Body of pancreas (tissue), 4 donors: ENCODE measurements around the gene MMP17. TPM values are rescaled to one million over a fixed set of nuclear protein-coding genes. Genes with fewer than 3 reads are reported as not detected.

ENCODE experiments used
- ATAC-seq: fragments of 150-250 bp; one replicate; pipeline ENCODE4 v1.9.1; 2016
- DNase-seq, 4 donors: peaks; one replicate each; pipeline ENCODE4 v3.0.0-alpha.2; 2019
- H3K27ac ChIP-seq, 4 donors: fragments of 200-600 bp; sonication (generic); 1 replicate in 3 of 4; 2 replicates in 1 of 4; pipeline versions ENCODE4 v1.5.1 to v1.6.1; 2016 to 2019; ENCODE audit warnings: mild to moderate bottlenecking in 1 of 4, mixed read lengths in 1 of 4, moderate library complexity in 1 of 4
- H3K27me3 ChIP-seq, 2 donors: fragments of 200-600 bp; sonication (generic); one replicate each; pipeline ENCODE4 v1.6.0; 2016; ENCODE audit warnings: mild to moderate bottlenecking in 1 of 2
- H3K36me3 ChIP-seq, 2 donors: fragments of 200-600 bp; sonication (generic); replicated peaks in 1 of 2; 2 replicates each; pipeline ENCODE4 v1.5.1; 2016; ENCODE audit warnings: low read depth in 2 of 2; ENCODE audit not compliant: insufficient read depth in 1 of 2
- H3K4me1 ChIP-seq: fragments of 200-600 bp; sonication (generic); one replicate; pipeline ENCODE4 v1.6.0; 2016
- H3K4me3 ChIP-seq, 2 donors: fragments of 200-600 bp; sonication (generic); 1 replicate in 1 of 2; 2 replicates in 1 of 2; pipeline ENCODE4 v1.5.1; 2016 to 2019
- H3K9me3 ChIP-seq, 3 donors: fragments of 200-600 bp; sonication (generic); 1 replicate in 2 of 3; 2 replicates in 1 of 3; pipeline ENCODE4 v1.5.1; 2016
- POLR2A ChIP-seq, 3 donors: fragments of 450-650 bp; IDR thresholded peaks; one replicate each; pipeline ENCODE4 v1.6.1; 2016; ENCODE audit warnings: antibody characterized with exemption in 3 of 3, mild to moderate bottlenecking in 2 of 3
- WGBS, 2 donors: methylation state at CpG; one replicate each; pipeline ENCODE4 v1.1.5; 2017; 5-methylcytosine and 5-hydroxymethylcytosine counted together
- intact Hi-C: fragments of 100-400 bp; cut with DNase I; formaldehyde crosslinking; loops from one replicate; pipeline ENCODE4 v1.15.1; 2023
- total RNA-seq, 2 donors: library from RNA; depleted of rRNA; stranded (reverse); fragments of >200 nt; gene quantifications; one replicate each; pipeline ENCODE4 v1.1.0, GENCODE V29; 2016
- TF ChIP-seq, protein P1 (sequence below), 7 experiments: fragments of 450-650 bp in 4 of 7; fragments of 200-600 bp in 3 of 7; sonication (generic) in 3 of 7; IDR thresholded peaks; one replicate each; pipeline ENCODE4 v1.5.1; 2016 to 2019; ENCODE audit warnings: antibody characterized with exemption in 7 of 7

MMP17 gene
- total RNA-seq, 2 donors from 2014 or later: 2.6 to 6.7 TPM

DNA sequence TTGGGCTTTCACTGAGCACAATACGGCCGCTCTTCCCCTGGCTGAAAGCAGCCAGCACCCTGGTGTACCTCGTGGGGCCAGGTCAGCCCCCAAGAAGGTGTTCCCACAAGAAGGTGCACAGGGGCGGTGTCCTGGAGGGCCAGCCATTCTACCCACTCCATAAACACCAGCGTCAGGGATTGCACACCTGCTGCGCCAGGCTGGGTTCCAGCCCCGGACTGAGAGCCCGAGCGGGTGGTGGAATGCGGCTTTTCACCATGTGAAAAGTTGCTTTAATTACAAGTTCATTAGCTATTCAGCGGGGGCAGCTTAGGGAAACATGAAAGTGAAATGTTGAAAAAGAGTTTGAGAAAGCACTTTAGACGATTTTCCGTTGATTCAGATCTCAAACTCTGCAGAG lies 17.5 kb upstream of the MMP17 start:
- DNase-seq: peak in 1 of 4 donors; percentile 42
- Histone ChIP-seq H3K27ac (peak overlapping the region in 1 of 4 donors; percentile 12), H3K9me3 (no peaks in the 10 kb centered on the region), H3K4me3 (no peak overlapping the region), H3K27me3 (no peaks in the 10 kb centered on the region), H3K4me1 (no peaks in the 10 kb centered on the region), H3K36me3 (no peaks in the 10 kb centered on the region)
- no peak for ATAC-seq
- intact Hi-C loops: no loop called here
- WGBS, 2 donors: 46 to 76% methylated on average over 13 of the region's 13 CpGs
- no peak for TF ChIP-seq POLR2A (IDR thresholded peaks at IDR 0.05)
- TF ChIP-seq, protein P1, sequence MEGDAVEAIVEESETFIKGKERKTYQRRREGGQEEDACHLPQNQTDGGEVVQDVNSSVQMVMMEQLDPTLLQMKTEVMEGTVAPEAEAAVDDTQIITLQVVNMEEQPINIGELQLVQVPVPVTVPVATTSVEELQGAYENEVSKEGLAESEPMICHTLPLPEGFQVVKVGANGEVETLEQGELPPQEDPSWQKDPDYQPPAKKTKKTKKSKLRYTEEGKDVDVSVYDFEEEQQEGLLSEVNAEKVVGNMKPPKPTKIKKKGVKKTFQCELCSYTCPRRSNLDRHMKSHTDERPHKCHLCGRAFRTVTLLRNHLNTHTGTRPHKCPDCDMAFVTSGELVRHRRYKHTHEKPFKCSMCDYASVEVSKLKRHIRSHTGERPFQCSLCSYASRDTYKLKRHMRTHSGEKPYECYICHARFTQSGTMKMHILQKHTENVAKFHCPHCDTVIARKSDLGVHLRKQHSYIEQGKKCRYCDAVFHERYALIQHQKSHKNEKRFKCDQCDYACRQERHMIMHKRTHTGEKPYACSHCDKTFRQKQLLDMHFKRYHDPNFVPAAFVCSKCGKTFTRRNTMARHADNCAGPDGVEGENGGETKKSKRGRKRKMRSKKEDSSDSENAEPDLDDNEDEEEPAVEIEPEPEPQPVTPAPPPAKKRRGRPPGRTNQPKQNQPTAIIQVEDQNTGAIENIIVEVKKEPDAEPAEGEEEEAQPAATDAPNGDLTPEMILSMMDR (IDR thresholded peaks at IDR 0.05): no peak

DNA sequence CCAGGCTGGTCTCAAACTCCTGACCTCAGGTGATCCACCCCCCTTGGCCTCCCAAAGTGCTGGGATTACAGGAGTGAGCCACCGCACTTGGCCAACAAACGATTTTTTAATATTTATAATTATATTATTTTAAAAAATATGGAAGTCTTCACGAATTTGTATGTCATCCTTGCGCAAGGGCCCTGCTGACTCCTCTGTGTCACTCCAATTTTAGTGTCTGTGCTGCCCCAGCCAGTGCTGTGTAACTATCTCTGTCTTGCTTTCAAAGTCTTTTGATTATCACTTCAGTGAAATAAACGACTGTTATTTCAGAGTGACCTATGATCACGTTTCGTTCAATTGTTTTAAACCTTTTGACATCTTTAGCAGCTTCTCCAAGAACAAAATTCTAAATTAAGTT lies 13.1 kb upstream of the MMP17 start:
- H3K4me1 ChIP-seq: no peaks in the 10 kb centered on the region
- intact Hi-C loops: no loop called here

DNA sequence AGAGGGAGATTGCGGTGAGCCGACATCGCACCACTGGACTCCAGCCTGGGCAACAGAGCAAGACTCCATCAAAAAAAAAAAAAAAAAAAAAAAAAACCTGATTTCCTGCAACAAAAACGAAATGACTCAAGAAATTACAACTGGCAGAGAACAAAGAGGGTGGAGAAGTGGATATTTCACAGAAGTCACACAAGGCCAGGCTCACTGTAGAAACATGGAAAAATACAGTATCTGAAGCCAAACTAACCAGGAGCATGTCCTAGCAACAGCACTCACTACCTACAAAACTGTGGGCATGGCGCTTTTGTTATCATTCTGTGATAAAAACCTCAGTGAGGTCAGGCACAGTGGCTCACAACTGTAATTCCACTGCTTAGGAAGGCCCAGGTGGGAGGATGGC lies 11.7 kb upstream of the MMP17 start:
- no peak for TF ChIP-seq POLR2A (IDR thresholded peaks at IDR 0.05)
- TF ChIP-seq, protein P1 (IDR thresholded peaks at IDR 0.05): no peak
- 48 to 68% methylated on average over 5 of the region's 5 CpGs for WGBS, 2 donors
- ATAC-seq: no peak
- H3K4me1 ChIP-seq: no peaks in the 10 kb centered on the region
- no peaks in the 10 kb centered on the region for H3K36me3 ChIP-seq
- DNase-seq: no peak
- H3K27me3 ChIP-seq: no peaks in the 10 kb centered on the region
- intact Hi-C loops: no loop called here
- H3K27ac ChIP-seq: no peak overlapping the region
- H3K4me3 ChIP-seq: no peak overlapping the region
- no peaks in the 10 kb centered on the region for H3K9me3 ChIP-seq

More for the DNA sequence above, 13.1 kb upstream of the MMP17 start:
- ATAC-seq (no peak), DNase-seq (no peak)
- H3K27me3 ChIP-seq: no peaks in the 10 kb centered on the region
- H3K9me3 ChIP-seq: no peaks in the 10 kb centered on the region
- no peak overlapping the region for H3K27ac ChIP-seq
- TF ChIP-seq POLR2A (IDR thresholded peaks at IDR 0.05): no peak
- TF ChIP-seq, protein P1 (IDR thresholded peaks at IDR 0.05): no peak
- no peaks in the 10 kb centered on the region for H3K36me3 ChIP-seq
- no peak overlapping the region for H3K4me3 ChIP-seq
- WGBS, 2 donors: 75 to 76% methylated on average over 7 of the region's 7 CpGs

DNA sequence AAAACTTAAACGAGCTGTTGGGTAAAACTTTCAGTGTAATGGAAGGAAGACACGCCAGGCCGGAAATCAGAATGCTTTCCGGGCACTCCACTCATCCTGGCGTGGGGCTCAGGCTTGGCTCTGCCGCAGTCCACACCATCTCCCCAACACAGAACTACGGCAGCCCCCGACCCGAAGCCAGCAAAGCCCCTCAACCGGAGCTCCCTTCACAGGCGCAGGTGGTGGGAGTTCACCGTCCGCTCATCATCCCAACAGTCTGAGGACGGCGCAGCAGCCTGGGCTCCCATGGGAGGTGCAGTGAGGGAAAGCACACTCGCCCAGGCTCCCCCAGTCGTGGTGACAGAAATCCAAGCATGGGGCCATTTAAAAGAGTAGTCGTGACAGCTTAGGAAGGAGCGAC lies 11.0 kb upstream of the MMP17 start:
- TF ChIP-seq, protein P1 (IDR thresholded peaks at IDR 0.05): no peak
- TF ChIP-seq POLR2A (IDR thresholded peaks at IDR 0.05): no peak
- Histone ChIP-seq H3K27me3 (no peaks in the 10 kb centered on the region), H3K27ac (no peak overlapping the region), H3K4me1 (no peaks in the 10 kb centered on the region), H3K36me3 (no peaks in the 10 kb centered on the region), H3K9me3 (no peaks in the 10 kb centered on the region), H3K4me3 (no peak overlapping the region)
- intact Hi-C loops: no loop called here
- DNase-seq (no peak), ATAC-seq (no peak)
- 78 to 83% methylated on average over 18 of the region's 19 CpGs for WGBS, 2 donors

DNA sequence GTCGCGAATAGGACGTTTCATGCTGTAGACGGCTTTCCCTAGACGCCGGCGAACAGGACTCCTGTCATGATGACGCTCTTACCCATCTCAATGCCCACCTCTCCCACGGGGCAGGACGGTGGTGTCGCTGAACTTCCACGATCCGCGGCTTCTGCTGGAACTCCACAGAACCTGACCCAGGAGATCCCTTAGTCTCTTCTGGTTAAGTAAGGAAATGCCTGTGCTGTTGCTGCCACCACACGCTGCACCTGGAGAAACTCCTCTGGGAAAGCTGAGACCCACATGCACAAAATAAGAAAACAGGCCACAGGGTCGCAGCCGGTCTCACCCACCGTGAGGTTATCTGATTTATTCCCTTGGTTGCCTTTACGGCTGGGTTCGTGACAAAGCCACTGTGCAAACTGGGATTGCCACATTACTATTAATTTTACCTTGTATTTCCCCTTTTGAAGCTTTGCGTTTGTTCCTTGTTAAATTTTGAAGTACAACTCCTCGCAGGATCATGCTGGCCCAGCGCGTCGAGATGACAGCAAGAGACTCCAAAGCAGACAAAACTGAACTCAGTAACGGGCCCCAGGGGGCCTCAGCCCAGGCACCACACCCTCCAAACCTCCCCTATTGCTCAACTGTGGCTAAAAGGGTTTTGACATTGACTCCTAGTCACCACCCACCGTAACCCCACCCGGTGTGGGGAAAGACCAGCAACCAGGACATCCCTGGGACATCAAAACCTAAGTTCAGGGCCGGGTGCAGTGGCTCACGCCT lies 9.2 kb upstream of the MMP17 start:
- Histone ChIP-seq H3K27me3 (no peaks in the 10 kb centered on the region), H3K36me3 (no peaks in the 10 kb centered on the region), H3K4me1 (no peaks in the 10 kb centered on the region), H3K9me3 (no peaks in the 10 kb centered on the region), H3K27ac (no peak overlapping the region), H3K4me3 (no peak overlapping the region)
- intact Hi-C loops: no loop called here
- no peak for DNase-seq
- TF ChIP-seq, protein P1 (IDR thresholded peaks at IDR 0.05): no peak
- TF ChIP-seq POLR2A (IDR thresholded peaks at IDR 0.05): no peak
- ATAC-seq: no peak
- 66 to 69% methylated on average over 26 to 30 of the region's 30 CpGs for WGBS, 2 donors
